CD4-positive, alpha-beta T cell treated with Interleukin-6 at 100 ng/mL for 8 hours (primary cell): ENCODE measurements around the gene MRPS23.

ENCODE experiments used
- DNase-seq: peaks from one replicate; pipeline ENCODE4 v3.0.0-alpha.2; 2020; ENCODE audit warnings: mixed read lengths, low spot score

MRPS23 gene

DNA sequence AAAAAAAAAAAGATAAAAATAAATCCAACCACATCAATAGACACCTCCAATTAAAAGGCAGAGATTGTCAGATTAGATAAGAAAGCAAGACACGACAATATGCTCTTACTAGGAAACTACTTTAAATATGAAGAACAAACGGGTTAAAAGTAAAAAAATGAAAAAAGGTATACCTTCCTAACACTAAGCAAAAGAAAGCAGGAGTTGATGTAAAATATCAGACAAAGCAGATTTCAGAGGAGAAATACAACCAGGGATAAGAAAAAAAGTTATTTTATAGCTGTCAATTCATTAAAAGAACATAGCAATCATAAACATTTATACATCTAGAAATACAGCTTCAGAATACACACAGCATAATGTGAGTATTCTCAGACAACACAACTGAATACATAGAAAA lies 55.0 kb downstream of the MRPS23 start:
- no peak for DNase-seq

DNA sequence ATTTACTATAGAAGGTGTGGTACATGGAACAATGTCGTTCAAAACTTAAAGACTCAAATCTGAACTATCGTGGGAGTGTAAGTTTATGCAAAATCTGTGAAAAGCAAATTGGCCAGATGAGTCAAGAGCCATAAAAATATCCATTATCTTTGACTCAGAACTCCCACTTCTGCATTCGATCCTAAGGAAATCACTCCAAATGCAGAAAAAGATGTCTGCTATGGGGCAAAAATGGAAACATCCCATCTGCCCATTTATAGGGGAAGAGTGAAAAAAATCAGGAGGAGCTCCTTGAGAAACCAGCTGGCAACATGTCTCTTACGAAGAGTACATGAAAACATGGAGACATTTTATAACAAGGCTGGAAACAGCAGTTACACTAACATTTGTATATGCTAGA lies 61.1 kb downstream of the MRPS23 start:
- DNase-seq = no peak

DNA sequence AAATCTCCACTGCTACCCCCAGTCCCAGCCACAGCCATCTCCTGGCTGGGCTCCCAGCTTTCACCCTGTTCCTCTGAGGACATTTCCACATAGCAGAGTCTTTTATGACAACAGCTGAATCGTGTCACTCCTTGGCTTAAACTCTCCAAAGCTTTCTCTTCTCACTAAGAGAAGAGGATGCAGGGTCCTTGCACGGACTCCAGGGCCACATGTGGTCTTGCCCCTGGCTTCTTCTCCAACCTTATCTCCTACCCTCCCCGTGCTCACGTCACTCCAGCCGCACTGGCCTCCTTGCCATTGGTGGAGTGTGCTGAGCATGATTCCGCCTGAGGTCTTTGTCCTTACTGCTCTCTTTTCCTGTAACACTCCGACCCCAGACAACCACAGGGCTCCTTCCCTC lies 64.8 kb downstream of the MRPS23 start:
- no peak for DNase-seq
